ENCODE data around the gene ZFHX3. TPM values are rescaled to one million over a fixed set of nuclear protein-coding genes. Genes with fewer than 3 reads are reported as not detected.

The ZFHX3 gene
- total and polyA plus RNA-seq, 7 experiments from 2014 or later: 0.09 to 9.8 (median 1.7) TPM

- Mint-ChIP-seq H3K27ac (no peak overlapping the region), H3K36me3 (no peaks in the 10 kb centered on the region), H3K4me1 (peaks cover 0 to 10% (median 0%) of the 10 kb centered on the region in 7 donors), H3K4me3 (no peak overlapping the region), H3K27me3 (peaks cover 0 to 5% (median 0%) of the 10 kb centered on the region in 5 donors), H3K9me3 (no peaks in the 10 kb centered on the region)
- Histone ChIP-seq H3K4me1 (ENCODE audit: control insufficient read depth in 2 of 2, insufficient read depth in 2 of 2, low read length in 2 of 2) (no peaks in the 10 kb centered on the region), H3K27ac (ENCODE audit: low read depth, low read length) (no peak overlapping the region), H3K36me3 (ENCODE audit: control insufficient read depth in 2 of 3, insufficient read depth in 3 of 3, low read length in 3 of 3) (no peaks in the 10 kb centered on the region), H3K4me3 (ENCODE audit: low read length) (no peak overlapping the region), H3K27me3 (ENCODE audit: control insufficient read depth in 2 of 2, insufficient read depth in 2 of 2, low read length in 2 of 2) (no peaks in the 10 kb centered on the region), H3K9me3 (ENCODE audit: control insufficient read depth in 2 of 3, low read length in 3 of 3) (no peaks in the 10 kb centered on the region)
- ChIA-PET POLR2A (no interaction called here), CTCF (no interaction called here)
- ATAC-seq (no peak), DNase-seq (no peak)
- intact Hi-C loops (cut with micrococcal nuclease): no loop called here
These were observed 60.4 kb downstream of the ZFHX3 start for GRCh38 chr16:72987480-72987901.

- Histone ChIP-seq H3K4me1 (ENCODE audit: control insufficient read depth in 2 of 2, insufficient read depth in 2 of 2, low read length in 2 of 2) (no peaks in the 10 kb centered on the region), H3K27ac (ENCODE audit: low read depth, low read length) (no peak overlapping the region), H3K36me3 (ENCODE audit: control insufficient read depth in 2 of 3, insufficient read depth in 3 of 3, low read length in 3 of 3) (no peaks in the 10 kb centered on the region), H3K27me3 (ENCODE audit: control insufficient read depth in 2 of 2, insufficient read depth in 2 of 2, low read length in 2 of 2) (no peaks in the 10 kb centered on the region), H3K9me3 (ENCODE audit: control insufficient read depth in 2 of 3, low read length in 3 of 3) (no peaks in the 10 kb centered on the region), H3K4me3 (ENCODE audit: low read length) (no peak overlapping the region)
- Mint-ChIP-seq H3K9me3 (no peaks in the 10 kb centered on the region), H3K4me3 (no peak overlapping the region), H3K4me1 (peaks cover 0 to 10% (median 0%) of the 10 kb centered on the region in 7 donors), H3K36me3 (no peaks in the 10 kb centered on the region), H3K27ac (no peak overlapping the region), H3K27me3 (peaks cover 0 to 5% (median 0%) of the 10 kb centered on the region in 5 donors)
- DNase-seq: no peak
- no peak for ATAC-seq
- ChIA-PET POLR2A (no interaction called here), CTCF (no interaction called here)
- intact Hi-C loops (cut with micrococcal nuclease): no loop called here
These were observed 61.9 kb downstream of the ZFHX3 start for GRCh38 chr16:72985995-72986394.

GRCh38 chr16:72985148-72985941 lies 62.6 kb downstream of the ZFHX3 start:
- no peaks in the 10 kb centered on the region for H3K9me3 ChIP-seq (ENCODE audit: control insufficient read depth in 2 of 3, low read length in 3 of 3)
- ATAC-seq: no peak
- no peaks in the 10 kb centered on the region for H3K27me3 ChIP-seq (ENCODE audit: control insufficient read depth in 2 of 2, insufficient read depth in 2 of 2, low read length in 2 of 2)
- DNase-seq: no peak
- H3K4me3 Mint-ChIP-seq: no peak overlapping the region
- no peak overlapping the region for H3K4me3 ChIP-seq (ENCODE audit: low read length)
- intact Hi-C loops (cut with micrococcal nuclease): no loop called here
- no peaks in the 10 kb centered on the region for H3K36me3 Mint-ChIP-seq
- peaks cover 0 to 8% (median 0%) of the 10 kb centered on the region in 7 donors for H3K4me1 Mint-ChIP-seq
- no peak overlapping the region for H3K27ac Mint-ChIP-seq
- H3K27me3 Mint-ChIP-seq: peaks cover 0 to 5% (median 0%) of the 10 kb centered on the region in 5 donors
- no peaks in the 10 kb centered on the region for H3K36me3 ChIP-seq (ENCODE audit: control insufficient read depth in 2 of 3, insufficient read depth in 3 of 3, low read length in 3 of 3)
- POLR2A ChIA-PET: no interaction called here
- CTCF ChIA-PET: no interaction called here
- no peaks in the 10 kb centered on the region for H3K4me1 ChIP-seq (ENCODE audit: control insufficient read depth in 2 of 2, insufficient read depth in 2 of 2, low read length in 2 of 2)
- H3K9me3 Mint-ChIP-seq: no peaks in the 10 kb centered on the region
- H3K27ac ChIP-seq (ENCODE audit: low read depth, low read length): no peak overlapping the region

GRCh38 chr16:72983728-72984350 lies 64.1 kb downstream of the ZFHX3 start:
- intact Hi-C loops (cut with micrococcal nuclease): no loop called here
- ChIA-PET CTCF (no interaction called here), POLR2A (interaction anchor here (0.6 kb wide), 1 partner anchor 139 kb away, joined by 3 read pairs; no protein-coding TSS in a partner anchor)
- Histone ChIP-seq H3K4me1 (ENCODE audit: control insufficient read depth in 2 of 2, insufficient read depth in 2 of 2, low read length in 2 of 2) (no peaks in the 10 kb centered on the region), H3K36me3 (ENCODE audit: control insufficient read depth in 2 of 3, insufficient read depth in 3 of 3, low read length in 3 of 3) (no peaks in the 10 kb centered on the region), H3K27ac (ENCODE audit: low read depth, low read length) (no peak overlapping the region), H3K27me3 (ENCODE audit: control insufficient read depth in 2 of 2, insufficient read depth in 2 of 2, low read length in 2 of 2) (no peaks in the 10 kb centered on the region), H3K4me3 (ENCODE audit: low read length) (no peak overlapping the region), H3K9me3 (ENCODE audit: control insufficient read depth in 2 of 3, low read length in 3 of 3) (no peaks in the 10 kb centered on the region)
- Mint-ChIP-seq H3K27ac (no peak overlapping the region), H3K9me3 (no peaks in the 10 kb centered on the region), H3K4me1 (peaks cover 0 to 1% (median 0%) of the 10 kb centered on the region in 7 donors), H3K36me3 (no peaks in the 10 kb centered on the region), H3K27me3 (peaks cover 0 to 5% (median 0%) of the 10 kb centered on the region in 5 donors), H3K4me3 (peak overlapping the region in 1 of 10 donors; percentile 23)
- no peak for ATAC-seq
- DNase-seq: no peak

- intact Hi-C loops (cut with micrococcal nuclease): no loop called here
- Histone ChIP-seq H3K27ac (ENCODE audit: low read depth, low read length) (no peak overlapping the region), H3K4me1 (ENCODE audit: control insufficient read depth in 2 of 2, insufficient read depth in 2 of 2, low read length in 2 of 2) (no peaks in the 10 kb centered on the region), H3K4me3 (ENCODE audit: low read length) (no peak overlapping the region), H3K36me3 (ENCODE audit: control insufficient read depth in 2 of 3, insufficient read depth in 3 of 3, low read length in 3 of 3) (no peaks in the 10 kb centered on the region), H3K9me3 (ENCODE audit: control insufficient read depth in 2 of 3, low read length in 3 of 3) (no peaks in the 10 kb centered on the region), H3K27me3 (ENCODE audit: control insufficient read depth in 2 of 2, insufficient read depth in 2 of 2, low read length in 2 of 2) (no peaks in the 10 kb centered on the region)
- H3K4me1 Mint-ChIP-seq: no peaks in the 10 kb centered on the region
- ATAC-seq (no peak), DNase-seq (no peak)
- ChIA-PET POLR2A (no interaction called here), CTCF (no interaction called here)
- H3K4me3 Mint-ChIP-seq: no peak overlapping the region
- H3K36me3 Mint-ChIP-seq: no peaks in the 10 kb centered on the region
- no peaks in the 10 kb centered on the region for H3K9me3 Mint-ChIP-seq
- H3K27ac Mint-ChIP-seq: peak overlapping the region in 1 of 9 donors; percentile 16
- H3K27me3 Mint-ChIP-seq: peaks cover 0 to 5% (median 0%) of the 10 kb centered on the region in 5 donors
These were observed 64.7 kb downstream of the ZFHX3 start for GRCh38 chr16:72983241-72983640.

GRCh38 chr16:72979974-72980373 lies 68.0 kb downstream of the ZFHX3 start:
- H3K9me3 ChIP-seq (ENCODE audit: control insufficient read depth in 2 of 3, low read length in 3 of 3): no peaks in the 10 kb centered on the region
- H3K36me3 Mint-ChIP-seq: no peaks in the 10 kb centered on the region
- no peaks in the 10 kb centered on the region for H3K9me3 Mint-ChIP-seq
- CTCF ChIA-PET: no interaction called here
- H3K4me1 ChIP-seq (ENCODE audit: control insufficient read depth in 2 of 2, insufficient read depth in 2 of 2, low read length in 2 of 2): no peaks in the 10 kb centered on the region
- no peak for DNase-seq
- peaks cover 0 to 5% (median 0%) of the 10 kb centered on the region in 5 donors for H3K27me3 Mint-ChIP-seq
- H3K4me3 Mint-ChIP-seq: no peak overlapping the region
- H3K27ac Mint-ChIP-seq: no peak overlapping the region
- H3K36me3 ChIP-seq (ENCODE audit: control insufficient read depth in 2 of 3, insufficient read depth in 3 of 3, low read length in 3 of 3): no peaks in the 10 kb centered on the region
- intact Hi-C loops (cut with micrococcal nuclease): no loop called here
- POLR2A ChIA-PET: no interaction called here
- ATAC-seq: no peak
- H3K27me3 ChIP-seq (ENCODE audit: control insufficient read depth in 2 of 2, insufficient read depth in 2 of 2, low read length in 2 of 2): no peaks in the 10 kb centered on the region
- H3K27ac ChIP-seq (ENCODE audit: low read depth, low read length): no peak overlapping the region
- no peak overlapping the region for H3K4me3 ChIP-seq (ENCODE audit: low read length)
- no peaks in the 10 kb centered on the region for H3K4me1 Mint-ChIP-seq

GRCh38 chr16:72978212-72978611 lies 69.7 kb downstream of the ZFHX3 start:
- Mint-ChIP-seq H3K27me3 (peaks cover 0 to 5% (median 0%) of the 10 kb centered on the region in 5 donors), H3K4me3 (no peak overlapping the region), H3K36me3 (no peaks in the 10 kb centered on the region), H3K9me3 (peaks cover 0 to 2% (median 0%) of the 10 kb centered on the region in 11 donors), H3K27ac (no peak overlapping the region), H3K4me1 (peaks cover 0 to 1% (median 0%) of the 10 kb centered on the region in 7 donors)
- Histone ChIP-seq H3K27ac (ENCODE audit: low read depth, low read length) (no peak overlapping the region), H3K4me3 (ENCODE audit: low read length) (no peak overlapping the region), H3K9me3 (ENCODE audit: control insufficient read depth in 2 of 3, low read length in 3 of 3) (no peaks in the 10 kb centered on the region), H3K36me3 (ENCODE audit: control insufficient read depth in 2 of 3, insufficient read depth in 3 of 3, low read length in 3 of 3) (no peaks in the 10 kb centered on the region), H3K27me3 (ENCODE audit: control insufficient read depth in 2 of 2, insufficient read depth in 2 of 2, low read length in 2 of 2) (no peaks in the 10 kb centered on the region), H3K4me1 (ENCODE audit: control insufficient read depth in 2 of 2, insufficient read depth in 2 of 2, low read length in 2 of 2) (no peaks in the 10 kb centered on the region)
- DNase-seq: no peak
- ChIA-PET POLR2A (no interaction called here), CTCF (no interaction called here)
- intact Hi-C loops (cut with micrococcal nuclease): no loop called here
- ATAC-seq: peak; percentile 27

All from naive thymus-derived CD4-positive, alpha-beta T cell (primary cell).